HG02970 (cell line): ENCODE results near the gene VPS37D.
A peak's percentile ranks its signal among the peaks of the same experiment; 100 is the strongest.
"Not testable (repeated sequence)": the region's sequence is repeated elsewhere in the genome, so short reads cannot be mapped to it uniquely, and the experiment has no call there.

ENCODE experiments used
- ATAC-seq: cut with Tn5 transposase; IDR thresholded peaks from one replicate; pipeline ENCODE4 v1.9.1; 2021; ENCODE audit warnings: mild to moderate bottlenecking, moderate library complexity, moderate number of reproducible peaks; ENCODE audit not compliant: unreplicated experiment, low FRiP score

The VPS37D gene, protein sequence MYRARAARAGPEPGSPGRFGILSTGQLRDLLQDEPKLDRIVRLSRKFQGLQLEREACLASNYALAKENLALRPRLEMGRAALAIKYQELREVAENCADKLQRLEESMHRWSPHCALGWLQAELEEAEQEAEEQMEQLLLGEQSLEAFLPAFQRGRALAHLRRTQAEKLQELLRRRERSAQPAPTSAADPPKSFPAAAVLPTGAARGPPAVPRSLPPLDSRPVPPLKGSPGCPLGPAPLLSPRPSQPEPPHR

DNA sequence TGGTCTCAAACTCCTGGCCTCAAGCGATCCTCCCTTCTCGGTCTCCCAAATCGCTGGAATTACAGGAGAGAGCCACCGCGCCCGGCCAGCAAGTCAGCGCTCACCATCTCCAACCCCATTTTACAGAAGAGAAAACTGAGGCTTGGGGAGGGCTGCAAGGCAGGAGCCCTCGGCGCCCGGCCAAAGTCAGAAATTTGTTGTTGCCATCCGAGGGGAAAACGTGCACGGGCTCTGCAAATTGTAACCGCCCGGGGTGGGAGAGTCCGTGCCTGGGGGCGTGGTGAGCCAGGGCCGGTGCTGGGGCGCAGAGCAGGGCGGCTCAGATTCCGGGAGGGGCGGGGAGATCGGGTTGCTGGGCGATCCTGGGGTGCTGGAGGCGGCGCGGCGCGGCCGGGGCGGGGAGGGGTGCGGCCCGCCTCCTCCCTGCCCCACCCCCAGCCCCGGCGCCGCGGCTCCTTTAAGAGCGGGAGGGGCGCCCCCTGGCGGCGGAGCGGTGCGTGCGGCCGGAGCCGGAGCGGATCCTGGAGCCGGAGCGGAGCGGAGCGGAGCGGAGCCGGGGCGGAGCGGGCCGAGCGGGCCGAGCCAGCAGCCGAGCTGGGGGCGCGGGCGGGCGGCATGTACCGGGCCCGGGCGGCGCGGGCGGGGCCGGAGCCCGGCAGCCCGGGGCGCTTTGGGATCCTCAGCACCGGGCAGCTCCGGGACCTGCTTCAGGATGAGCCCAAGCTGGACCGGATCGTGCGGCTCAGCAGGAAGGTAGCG lies at the start of gene VPS37D:
TSS of gene VPS37D (plus strand) at position 488 of the 759 bp plus-strand sequence. CDS start at position 616, 128 bp downstream.
- peak; percentile 80 for ATAC-seq

DNA sequence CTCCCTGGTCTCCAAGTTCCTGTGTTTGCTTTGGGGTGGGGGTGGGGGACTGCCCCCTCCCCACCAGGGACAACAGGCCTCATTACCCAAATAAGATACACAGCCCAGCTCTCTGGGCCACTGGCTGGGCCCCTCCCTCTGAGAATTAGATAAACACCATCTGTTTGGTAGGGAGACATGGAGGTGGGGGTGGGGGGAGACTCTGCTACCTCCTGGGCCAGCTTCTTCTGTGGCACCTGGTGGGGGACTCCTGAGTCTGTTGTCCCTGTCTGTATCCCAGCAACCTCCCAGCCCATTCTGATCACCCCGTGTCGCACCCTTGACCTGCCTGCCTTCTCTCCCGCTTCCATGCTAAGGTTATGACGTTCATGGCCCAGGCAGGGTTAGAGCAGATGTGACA lies 49.1 kb upstream of the VPS37D start:
- no peak for ATAC-seq

DNA sequence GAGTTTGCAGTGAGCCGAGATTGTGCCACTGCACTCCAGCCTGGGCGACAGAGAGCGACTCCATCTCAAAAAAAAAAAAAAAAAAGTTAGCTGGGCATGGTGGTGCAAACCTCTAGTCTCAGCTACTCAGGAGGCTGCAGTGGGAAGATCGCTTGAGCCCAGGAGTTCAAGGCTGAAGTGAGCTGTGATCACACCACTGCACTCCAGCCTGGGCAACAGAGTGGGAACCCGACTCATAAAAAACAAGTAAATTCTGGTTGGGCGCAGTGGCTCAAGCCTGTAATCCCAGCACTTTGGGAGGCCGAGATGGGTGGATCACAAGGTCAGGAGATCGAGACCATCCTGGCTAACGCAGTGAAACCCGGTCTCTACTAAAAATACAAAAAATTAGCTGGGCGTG lies 48.2 kb upstream of the VPS37D start:
- not testable (repeated sequence) for ATAC-seq

DNA sequence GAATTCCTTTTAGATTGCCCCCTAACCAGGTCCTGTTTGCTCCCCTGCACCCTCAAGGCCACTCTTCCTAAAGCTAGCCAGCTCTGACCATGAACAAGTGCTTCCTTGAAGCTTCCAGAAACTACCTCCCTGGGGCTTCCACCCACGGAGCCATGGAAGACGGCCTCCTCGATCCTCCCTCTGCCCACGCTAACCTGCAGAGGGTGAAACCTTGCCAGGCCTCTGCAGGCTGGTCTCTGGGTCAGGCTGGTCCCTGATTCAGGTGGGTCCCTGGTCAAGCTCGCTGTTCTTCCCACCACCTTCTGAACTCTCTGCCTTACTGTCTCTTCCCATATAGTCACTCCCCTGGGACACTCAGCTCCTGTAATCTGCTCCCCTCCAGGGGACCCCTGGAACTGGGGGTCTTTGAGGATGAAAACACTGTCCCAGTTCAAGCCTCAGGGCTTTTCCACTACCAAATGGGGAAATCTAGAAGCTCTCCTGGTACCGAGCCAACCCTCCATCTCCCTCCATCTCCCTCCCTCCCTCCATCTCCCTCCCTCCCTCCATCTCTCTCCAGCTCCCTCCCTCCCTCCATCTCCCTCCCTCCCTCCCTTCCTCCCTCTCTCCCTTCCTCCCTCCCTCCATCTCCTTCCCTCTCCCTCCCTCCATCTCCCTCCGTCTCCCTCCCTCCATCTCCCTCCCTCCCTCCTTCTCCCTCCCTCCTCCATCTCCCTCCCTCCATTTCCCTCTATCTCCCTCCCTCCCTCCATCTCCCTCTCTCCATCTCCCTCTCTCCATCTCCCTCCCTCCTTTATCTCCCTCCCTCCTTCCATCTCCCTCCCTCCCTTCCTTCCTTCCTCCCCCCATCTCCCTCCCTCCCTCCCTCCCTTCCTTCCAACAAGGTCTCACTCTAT lies 46.2 kb upstream of the VPS37D start:
- no peak for ATAC-seq

DNA sequence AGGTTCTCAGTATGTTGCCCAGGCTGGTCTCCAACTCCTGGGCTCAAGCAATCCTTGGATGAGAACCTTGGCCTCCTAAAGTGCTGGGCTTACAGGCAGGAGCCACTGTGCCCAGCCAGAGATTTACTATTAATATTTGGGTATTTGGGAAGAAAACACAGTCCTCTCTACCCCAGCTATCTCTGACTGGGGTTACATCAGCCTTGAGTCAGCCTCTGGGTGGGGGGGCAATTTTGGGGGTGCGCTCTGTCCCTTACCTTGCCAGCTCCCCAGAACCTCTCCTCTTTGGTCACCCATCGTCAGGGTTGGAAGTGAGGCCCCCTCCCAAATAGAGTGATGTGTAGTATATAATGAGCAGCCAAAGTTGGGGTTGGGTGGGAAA lies 45.1 kb upstream of the VPS37D start:
- ATAC-seq: no peak

DNA sequence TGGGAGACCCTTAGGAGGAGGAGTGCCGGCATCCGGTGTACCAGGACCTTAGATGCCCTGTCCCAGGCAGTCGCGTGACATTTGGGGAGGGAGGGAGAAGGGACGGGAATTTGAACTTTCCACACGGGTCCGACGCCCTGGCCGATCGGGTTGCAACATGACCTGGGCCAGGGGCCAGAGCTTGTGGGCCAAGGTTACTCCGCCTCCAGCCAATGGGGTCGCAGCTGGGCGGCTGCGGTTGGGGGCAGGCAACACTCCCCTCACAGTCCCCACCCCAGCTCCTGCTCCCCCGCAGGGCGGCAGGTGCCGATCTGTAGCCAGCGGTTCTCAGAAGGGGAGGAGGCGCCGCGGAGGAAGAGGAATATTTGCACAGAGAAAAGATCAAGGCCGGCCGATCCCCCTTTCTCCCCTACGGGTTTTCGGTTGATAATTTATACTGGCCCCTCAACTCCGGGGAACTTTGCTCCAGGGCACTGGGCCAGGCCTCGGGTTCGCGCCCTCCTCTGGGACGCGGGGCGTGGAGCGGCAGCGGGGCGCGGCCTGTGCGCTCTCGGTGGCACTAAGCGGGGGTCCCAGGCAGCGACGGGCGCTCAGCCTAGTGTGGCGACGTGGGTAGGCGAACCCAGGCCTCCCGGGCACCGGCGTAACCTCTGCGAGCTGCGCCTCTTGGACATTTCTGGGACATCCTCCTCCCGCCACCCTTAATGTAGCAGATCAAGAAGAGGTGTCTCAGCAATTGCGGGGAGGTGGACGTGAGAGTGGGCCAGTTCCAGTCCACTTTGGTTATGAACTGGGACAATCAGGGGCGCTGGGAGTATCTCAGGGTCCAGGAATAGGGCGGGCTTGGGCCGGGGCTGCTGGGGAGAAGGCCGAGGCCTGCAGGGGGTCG lies 44.5 kb upstream of the VPS37D start:
- ATAC-seq: no peak

DNA sequence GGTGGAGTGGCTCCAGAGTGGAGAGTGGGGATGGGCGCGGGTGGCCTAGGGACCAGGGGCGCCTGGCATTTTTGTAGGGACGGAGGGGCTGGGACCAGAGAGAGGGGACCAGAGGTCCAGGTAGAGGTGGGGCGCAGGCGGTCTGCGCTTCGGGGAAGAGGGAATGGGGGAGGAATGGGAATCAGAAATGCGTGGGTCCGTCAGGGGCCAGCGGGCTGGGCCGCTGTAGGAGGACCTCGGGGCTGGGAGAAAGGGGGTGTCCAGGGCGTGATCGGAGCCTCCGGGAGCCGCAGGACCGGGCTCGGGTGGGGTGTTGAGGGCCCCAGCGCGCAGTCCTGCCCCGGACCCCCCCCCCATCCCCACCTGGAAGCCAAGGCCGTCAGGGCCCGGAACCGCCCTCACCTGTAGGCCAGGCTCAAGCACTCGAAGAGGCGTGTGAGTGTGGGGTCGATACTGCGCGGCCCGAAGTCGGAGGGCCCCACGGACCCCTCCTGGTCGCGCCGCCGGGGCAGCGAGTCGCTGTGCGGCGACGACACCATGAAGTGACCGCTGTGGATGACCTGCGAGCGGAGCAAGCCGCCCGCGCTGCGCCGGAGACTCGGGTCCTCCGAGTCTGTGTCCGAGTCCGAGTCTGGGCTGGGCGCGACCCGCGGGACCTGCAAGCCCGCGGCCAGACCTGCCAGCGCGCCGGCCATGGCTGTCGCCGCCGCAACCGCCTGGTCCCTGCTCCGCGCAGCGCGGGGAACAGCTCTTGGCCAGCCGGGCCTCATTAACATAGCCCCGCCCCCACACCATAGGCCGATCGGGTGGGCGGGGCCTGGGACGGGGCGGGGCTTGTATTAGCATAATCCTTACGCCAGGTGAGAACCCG lies 43.6 kb upstream of the VPS37D start, which contains the start of gene MLXIPL:
TSS of gene MLXIPL (minus strand) at position 725 of the 871 bp plus-strand sequence. CDS start at position 695, 30 bp downstream.
- no peak for ATAC-seq

DNA sequence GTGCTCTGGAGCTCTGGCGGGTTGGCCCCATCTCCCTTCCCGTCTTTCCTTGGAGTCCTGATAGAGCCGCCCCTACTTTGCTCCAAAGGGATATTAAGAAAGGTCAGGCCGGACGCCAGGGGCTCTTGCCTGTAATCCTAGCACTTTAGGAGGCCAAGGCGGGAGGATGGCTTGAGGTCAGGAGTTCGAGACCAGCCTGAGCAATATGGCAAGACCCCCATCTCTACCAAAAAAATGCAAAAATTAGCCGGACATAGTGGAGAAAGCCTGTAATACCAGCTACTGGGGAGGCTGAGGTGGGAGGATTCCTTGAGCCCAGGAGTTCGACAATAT lies 43.0 kb upstream of the VPS37D start:
- no peak for ATAC-seq

DNA sequence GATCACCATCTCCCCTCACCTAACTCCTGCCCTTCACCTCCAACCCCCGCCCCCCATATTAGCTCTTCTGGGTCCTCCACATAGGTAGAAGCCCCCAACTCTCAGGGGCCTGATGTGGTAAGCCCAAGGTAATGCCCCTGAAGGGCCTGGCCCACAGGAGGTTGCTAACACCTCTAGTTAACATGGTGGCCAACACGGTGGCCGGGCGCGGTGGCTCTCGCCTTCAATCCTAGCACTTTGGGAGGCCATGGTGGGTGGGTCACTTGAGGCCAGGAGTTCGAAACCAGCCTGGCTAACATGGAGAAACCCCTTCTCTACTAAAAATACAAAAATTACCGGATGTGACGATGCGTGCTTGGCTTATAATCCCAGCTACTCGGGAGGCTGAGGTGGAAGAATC lies 42.4 kb upstream of the VPS37D start:
- no peak for ATAC-seq

DNA sequence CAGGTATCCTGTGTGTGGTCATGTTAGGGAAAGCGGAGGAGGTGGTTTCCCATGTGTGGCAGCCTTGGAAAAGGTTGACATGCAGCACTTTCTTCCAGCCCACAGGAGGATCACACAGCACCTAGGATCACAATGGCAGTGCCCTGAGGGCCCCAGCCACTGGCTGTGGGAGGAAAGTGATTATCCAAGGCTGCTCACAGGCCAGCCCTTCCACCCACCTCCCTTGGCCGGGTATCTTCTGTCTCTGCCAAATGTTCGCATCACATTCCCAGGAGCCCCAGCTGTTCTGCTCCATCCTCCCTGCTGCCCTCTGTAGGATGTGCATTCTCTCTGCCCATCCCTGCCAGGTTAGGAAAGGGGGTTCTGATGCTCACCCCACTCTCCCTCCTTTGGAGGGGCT lies 40.8 kb upstream of the VPS37D start:
- ATAC-seq: no peak

DNA sequence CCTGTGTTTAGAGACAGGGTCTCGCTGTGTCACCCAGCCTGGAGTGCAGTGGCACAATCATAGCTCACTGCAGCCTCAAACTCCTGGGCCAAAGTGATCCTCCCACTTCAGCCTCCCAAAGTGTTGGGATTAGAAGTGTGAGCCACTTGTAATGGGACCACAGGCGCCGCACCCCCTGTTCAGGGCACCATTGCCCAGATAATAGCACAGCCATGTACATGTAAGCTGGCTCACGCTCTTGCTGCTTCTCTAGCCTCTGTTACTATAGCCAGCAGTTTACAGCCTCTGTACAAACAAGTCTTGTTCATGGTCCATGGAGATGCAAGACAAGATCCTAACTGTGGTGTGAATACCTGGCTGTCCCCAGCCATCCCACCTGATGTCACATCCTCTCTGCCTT lies 39.1 kb upstream of the VPS37D start:
- no peak for ATAC-seq

DNA sequence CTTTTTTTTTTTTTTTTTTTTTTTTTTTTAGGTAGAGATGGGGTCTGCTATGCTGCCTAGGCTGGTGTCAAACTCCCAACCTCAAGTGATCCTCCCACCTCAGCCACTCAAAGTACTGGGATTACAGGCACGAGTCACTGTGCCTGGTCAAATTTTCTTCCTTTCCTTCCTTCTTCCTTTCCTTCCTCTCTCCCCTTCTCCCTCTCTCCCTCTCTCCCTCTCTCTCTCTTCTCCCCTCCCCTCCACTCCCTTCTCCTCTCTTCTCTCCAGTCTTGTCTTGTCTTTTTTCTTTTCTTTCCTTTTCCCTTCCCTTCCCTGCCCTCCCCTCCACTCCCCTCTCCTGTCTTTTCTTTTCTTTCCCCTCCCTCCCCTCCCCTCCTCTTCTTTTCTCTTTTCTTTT lies 36.1 kb upstream of the VPS37D start:
- no peak for ATAC-seq

DNA sequence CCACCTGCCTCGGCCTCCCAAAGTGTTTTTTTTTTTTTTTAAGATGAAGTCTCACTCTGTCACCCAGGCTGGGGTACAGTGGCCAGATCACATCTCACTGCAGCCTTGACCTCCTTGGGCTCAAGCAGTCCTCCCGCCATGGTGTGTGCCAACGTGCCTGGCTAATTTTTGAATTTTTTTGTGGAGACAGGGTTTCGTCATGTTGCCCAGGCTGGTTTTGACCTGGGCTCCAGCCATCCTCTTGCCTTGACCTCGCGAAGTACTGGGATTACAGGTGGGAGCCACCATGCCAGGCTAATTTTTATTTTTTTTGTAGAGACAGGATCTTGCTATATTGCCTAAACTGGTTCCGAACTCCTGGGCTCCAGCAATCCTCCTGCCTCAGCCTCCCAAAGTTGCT lies 34.3 kb upstream of the VPS37D start:
- ATAC-seq: no peak

DNA sequence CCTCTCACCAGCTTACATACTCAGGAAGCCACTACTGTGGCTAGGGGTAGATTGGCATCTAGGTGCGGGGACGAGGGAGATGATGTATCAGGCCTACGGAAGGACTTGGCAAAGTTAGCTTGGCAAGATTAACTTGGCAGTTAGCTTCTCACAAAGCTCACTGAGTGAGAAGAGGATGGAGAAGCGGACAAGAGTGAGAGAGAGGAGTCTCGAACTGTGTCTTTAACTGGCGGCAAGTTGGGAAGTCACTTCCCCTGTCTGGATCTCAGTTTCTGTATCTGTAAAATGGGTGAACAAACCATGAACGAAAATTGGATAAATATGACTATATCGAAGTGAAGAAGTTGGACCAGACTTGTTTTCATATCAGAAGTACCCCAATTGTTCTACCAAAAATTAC lies 33.8 kb upstream of the VPS37D start:
- ATAC-seq: no peak

DNA sequence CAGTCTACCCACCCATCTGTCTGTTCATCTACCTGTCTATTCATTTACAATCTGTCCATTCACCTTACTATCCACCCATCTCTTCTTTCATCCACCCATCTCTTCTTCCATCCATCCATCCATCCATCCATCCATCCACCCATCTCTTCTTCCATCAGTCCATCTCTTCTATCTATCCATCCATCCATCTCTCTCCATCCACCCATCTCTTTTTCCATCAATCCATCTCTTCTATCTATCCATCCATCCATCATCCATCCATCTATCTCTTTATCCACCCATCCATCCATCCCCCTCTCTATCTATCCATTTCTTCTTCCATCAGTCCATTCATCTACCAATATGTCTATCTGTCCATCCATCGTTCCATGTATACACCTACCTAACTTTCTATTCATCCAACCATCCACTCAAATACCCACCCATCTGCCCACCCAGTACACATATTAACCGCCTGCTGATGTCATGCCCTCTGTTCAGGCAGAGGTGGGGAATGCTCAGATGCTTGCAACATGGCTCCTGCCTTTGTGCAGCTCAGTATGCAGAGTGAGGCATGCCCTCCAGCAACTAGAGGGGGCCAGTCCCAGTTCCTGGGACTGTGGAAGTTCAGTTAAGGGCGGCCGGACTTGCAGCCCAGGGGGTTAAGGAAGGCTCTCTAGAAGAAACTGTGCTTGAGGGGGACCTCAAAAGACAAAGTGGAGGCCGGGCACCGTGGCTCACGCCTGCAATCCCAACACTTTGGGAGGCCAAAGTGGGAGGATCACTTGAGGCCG lies 32.0 kb upstream of the VPS37D start:
- ATAC-seq: no peak

DNA sequence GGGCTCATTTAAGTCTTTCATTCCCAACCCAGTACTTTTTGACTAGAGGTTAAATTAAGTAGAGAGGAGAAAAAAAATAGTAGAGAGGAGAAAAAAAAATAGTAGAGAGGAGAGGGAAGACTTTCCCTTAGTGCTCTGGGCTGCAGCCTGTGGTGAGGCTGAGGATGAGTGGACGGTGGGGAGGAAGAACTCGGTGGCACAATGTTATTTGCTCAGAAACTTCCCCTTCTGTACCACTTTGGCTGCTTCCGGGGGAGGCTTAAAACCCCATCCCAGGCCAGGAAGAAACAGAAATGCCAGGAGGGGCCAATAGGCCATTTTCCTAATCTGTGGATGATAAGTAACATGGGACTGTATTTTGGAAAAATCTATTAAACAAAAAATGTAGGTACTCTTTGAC lies 28.7 kb upstream of the VPS37D start:
- no peak for ATAC-seq

DNA sequence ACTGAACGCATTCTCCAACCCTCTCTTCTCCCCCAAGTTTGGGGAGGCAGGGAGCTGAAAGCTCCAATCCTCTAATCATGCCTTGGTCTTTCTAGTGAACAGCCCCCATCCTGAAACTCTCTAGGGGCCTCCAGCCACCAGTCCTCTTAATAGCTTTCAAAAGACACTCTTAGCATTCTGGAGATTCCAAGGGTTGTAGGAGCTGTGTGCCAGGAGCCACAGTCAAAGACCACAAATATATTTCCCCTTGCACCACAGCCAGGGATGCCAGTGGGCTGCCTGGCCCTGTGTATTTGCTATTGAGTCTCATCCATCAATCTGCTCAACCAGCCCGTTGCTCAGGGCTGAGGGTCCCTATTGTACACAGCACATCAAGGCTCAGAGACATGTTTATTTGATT lies 24.8 kb upstream of the VPS37D start:
- no peak for ATAC-seq

DNA sequence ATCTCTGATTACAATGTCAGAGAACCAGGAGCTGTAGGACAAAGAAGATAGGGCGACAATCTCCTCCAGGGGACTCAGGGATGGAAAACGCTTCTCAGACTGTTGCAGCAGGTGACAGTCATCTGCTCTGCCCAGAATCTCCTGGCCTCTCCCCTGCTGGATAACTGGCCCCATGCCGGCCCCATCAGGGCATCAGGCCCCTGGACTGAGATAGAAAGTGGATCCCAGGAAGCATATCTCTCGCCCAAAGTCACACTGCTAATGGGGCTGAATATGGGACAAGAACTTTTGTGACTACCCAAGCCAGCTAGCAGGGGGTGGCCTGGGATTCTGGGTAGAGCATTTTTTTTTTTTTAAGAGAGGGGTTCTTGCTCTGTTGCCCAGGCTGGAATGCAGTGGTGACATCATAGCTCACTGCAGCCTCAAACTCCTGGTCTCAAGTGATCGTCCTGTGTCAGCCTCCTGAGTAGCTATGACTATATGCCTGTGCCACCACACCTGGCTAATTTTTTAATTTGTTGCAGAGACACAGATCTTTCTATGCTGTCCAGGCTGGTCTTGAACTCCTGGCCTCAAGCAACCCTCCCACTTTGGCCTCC lies 22.8 kb upstream of the VPS37D start:
- no peak for ATAC-seq
